Measurements from ENCODE around the gene GAD1.

GRCh38 chr2:170830166-170830565, 13.5 kb downstream of the GAD1 start:
- TF ChIP-seq CTCF (IDR thresholded peaks at IDR 0.05; ENCODE audit: insufficient read depth, low read length, poor library complexity, severe bottlenecking) (no peak), EZH2phosphoT487 (conservative IDR thresholded peaks at IDR 0.05; ENCODE audit: low read length) (no peak)

All from SU-DHL-6 (cell line).